ENCODE results near the gene ZDHHC17.

The ZDHHC17 gene

DNA sequence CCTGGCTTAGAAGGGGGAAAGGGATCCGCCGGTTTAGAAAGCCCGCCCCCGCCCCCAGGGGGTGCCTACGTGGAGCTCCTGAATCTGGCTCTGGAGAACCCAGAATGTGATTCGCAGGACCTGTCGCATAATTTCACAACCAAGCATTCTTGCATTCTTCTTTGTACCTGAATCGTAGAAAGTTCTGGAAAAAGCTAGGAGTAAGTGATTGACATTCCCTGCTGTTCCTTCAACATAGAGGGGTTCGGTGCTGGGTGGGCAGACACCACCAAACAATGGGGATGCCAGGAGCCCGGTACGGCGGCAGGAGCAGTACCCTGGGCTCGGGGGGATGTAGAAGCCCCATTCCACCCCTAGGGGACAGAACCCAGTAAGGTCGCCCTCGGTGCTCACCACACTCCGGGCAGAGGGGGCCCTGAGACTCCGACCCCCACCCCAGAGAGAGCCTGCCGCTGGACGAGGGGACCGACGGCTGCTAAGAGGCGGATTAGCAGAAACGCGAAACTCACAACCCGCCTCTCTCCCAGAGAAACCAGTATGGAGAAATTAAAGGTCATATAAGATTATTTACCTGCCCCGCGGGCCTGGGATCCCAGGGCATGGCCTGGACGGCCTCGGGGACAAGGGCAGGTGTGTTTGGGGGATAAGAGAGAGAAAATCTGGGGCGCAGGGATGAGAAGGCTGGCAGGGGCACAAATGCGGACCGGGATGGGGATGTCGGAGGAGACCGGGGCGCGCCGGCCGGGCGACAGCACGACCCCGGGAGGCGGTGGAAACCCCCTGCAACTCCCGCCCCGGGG lies 114.4 kb downstream of the ZDHHC17 start:
- peak; percentile 18 for DNase-seq (ENCODE audit: low spot score)

DNA sequence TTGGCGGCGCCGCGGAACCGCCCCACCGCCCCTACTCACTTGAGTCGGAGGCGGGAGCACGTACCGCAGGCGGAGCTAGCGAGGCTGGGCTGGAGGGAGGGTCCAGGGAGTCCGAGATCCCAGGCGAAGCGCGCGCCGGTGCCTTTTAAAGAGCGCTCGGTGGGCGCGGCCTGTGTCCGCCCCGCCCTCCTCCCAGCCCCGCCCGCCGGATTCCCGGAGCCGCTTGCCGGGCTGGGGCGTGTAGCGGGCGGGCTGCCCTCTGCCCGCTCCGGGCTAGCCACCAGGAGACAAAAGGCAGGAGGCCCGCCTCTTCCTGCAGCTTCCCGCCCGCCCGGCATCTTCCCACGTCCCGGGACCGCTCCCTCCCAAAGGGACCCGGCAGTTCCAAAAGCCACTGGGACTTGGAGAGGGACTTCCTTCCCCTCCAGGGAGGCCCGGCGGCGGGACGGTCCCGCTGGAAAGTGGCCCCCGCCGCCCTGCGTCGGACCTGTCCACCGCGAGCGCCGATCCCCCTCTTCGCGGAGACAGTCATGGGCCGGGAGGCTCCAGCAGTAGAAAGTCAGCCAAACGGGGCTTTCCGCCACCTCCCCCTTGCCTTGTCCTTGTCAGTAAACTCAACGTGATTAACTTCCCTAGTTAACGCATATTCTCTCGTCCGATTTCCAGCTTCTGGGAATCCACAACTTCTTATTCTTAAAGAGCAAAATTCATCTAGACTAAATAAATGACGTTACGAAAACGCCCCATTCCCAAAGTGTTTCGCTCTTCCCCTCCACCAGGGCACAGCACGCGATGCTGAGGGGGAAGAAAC lies 115.2 kb downstream of the ZDHHC17 start, which contains the start of gene CSRP2:
CSRP2 (minus strand) TSS at position 121 of the 811 bp plus-strand sequence. CDS start 12,759 bp downstream, outside the sequence.
- peak; percentile 76 for DNase-seq (ENCODE audit: low spot score)

DNA sequence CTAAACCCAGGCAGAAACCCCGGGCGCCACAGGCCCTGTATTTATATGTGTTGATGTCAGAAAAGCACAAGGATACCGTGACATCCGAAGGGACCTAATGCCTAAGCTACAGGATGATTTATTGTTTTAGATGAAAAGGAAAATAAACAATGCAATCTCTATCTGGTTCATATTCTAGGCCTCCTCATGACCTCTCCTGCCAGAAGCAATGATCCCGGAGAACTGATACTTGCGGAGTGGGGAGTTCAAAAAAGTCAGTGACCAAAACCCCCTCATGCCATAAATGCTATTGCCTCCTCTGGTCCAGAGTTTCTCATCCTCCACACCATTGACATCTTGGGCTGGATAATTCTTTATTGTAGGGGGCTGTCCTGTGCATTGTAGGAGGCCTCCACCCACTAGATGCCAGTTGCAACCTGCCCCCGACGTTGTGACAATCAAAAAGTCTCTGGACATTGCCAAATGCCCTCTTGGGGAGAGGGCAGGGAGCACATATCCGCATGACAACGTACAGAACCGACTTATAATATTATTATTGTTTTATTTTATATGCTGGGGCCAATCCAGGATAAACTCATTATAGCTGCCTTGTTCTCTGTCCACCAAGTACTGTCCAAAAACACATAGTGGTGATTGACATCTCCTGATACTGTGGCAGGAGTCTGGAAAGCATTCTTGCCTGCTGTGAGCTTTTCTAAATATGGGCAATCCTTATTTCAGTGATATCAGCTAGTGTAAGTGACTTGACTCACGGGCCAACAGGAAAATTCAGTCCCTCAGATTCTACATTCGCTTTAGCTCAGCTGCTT lies 116.0 kb downstream of the ZDHHC17 start:
- DNase-seq (ENCODE audit: low spot score), result no peak

DNA sequence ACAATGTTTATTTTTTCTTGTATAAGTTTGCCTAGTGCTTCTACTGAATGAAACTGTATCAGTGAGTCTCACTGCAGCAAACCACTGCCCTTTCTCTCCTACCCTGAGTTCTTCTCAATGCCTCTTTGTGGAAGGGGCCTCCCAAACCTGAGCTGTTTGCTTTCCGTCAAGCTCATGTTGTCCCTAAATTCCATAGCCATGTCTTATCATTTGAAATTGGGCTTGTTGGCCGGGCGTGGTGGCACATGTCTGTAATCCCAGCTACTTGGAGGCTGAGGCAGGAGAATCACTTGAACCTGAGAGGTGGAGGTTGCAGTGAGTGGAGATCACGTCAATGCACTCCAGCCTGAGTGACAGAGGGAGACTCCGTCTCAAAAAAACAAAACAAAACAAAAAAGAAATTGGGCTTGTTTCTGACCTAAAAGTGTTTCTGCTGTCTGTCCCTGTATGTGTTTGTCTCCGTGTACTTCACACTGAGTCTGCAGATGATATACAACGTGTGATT lies 116.7 kb downstream of the ZDHHC17 start:
- no peak for DNase-seq (ENCODE audit: low spot score)

DNA sequence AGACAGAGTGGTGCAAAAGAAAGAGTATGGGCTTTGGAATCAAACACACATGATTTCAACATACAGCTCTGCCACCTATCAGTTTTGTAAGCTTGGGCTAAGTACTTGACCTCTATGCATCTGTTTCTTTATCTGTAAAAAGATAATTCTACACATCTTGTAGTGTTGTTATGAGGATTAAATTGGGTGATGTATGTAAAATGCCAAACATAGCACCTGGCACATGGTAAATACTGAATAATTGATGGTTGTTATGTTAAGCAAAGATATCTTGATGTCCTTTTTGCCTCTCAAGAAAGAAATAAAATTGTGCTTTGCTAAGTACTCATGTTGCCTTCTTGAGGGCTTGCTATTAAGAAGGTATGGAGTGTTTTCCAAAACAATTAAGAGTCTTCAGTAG lies 117.2 kb downstream of the ZDHHC17 start:
- DNase-seq (ENCODE audit: low spot score), result no peak

DNA sequence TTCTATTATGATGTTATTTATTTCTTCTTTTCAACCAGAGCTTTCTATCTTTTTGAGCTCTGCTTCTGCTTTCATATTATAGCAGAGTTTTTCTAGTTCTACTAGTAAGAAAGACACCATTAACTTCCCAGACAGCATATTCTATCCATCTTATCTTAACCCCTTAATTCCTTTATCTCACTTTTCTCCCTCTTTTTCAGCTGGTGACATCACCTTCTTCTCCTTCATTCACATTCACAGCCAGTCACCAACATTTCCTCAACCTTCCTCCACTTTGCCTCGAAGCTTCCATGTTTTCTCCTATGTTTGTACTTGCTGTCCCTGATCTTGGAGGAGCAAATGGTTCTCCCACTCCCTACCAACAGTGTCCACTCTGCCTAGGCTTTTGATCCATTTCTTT lies 118.5 kb downstream of the ZDHHC17 start:
- no peak for DNase-seq (ENCODE audit: low spot score)

DNA sequence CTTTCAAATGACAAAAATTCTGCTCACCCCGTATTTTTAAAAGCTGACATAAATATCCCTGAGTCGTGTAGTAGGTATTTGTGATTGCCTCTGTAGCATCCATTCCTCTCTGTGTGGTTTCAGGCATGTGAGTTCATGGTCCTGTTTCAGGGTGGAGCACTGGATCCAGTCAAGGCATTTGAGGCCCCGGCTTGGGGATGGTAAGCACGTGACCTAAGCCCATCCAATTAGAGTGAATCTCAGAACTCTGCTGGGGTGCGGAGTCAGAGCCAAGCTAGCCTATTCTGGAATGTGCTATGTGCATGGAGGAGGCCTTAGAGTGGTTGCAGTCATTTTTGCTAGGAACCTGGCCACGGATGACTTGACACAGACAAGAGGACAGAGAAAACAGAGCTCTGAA lies 119.2 kb downstream of the ZDHHC17 start:
- DNase-seq (ENCODE audit: low spot score), result no peak

DNA sequence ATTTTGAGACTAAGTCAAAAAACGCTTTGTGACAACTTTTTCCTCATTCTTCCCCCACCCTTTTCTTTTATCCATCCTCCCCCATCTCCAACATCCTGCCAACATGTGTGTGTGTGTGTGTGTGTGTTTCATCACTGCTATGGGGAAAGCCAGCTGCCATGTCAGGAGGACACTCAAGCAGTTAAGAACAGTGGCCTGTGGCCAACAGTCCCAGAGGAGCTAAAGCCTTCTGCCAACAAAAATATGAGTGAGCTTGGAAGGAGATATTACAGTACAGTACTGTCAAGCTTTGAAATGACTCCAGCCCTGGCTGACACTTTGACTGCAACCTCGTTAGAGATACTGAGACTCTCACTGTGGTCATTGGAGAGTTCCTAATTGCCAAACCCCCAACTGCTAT lies 119.9 kb downstream of the ZDHHC17 start:
- DNase-seq (ENCODE audit: low spot score), result no peak

DNA sequence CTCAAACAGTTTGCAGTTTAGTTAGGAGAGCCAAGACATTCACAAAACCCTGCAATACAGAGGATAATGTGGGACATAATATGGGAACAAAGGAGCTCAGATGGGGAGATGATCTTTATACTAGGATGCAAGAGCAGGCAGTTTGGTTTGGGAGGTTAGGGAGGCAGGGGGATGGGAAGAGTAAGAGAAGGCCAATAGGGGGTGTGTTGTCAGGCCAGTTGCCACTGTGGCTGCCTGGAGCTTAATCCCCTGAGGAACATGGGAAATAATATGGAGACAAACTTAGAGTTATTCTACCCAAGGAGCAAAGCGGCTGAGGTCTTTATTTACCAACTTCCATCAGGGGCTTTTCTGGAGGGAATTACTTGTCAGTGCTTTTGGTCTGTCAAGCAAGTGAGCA lies 124.9 kb downstream of the ZDHHC17 start:
- no peak for DNase-seq (ENCODE audit: low spot score)

DNA sequence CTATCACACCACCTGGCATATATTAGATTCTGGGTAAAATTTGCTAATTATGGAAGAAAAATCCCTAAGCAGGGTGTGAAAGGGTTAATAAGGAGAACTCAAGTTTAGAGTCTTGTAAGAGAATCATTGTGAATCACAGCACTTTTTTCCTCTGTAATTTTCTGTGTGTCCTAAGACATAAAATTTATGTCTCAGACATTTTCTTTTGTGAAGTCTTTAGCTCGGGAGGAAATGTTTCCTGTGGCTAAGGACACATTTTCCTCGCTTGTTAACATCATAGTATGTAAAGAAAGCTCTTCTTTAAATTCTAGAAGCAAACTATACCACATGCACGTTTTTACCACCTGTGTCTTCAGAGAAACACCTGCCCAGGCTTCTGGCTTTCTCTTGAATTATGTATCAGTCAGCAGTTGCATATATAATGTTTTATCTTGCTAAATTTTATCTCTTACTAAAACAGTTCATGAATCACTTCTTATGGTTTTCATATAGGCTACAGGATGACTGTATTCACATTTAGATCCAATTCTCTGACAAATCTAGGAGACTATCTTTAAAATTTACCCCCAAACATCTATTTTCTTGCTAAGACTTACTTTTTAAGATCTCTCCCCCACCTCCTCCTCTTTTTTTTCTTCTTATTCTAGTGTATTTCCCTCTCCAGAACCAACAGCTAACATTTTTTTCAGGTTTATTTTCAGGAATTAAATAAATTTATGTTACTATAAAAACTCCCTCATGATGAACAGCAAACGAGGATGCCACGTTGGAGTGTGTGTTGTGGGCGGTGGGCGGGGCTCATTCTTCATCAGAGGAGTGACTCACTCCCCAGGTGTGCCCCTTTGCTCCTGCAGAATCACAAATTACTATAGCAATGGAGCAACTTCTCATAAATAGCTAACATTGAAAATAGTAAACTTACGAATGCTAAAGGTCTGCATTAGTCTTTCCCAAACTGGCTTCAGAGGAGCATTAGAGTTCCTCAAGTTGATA lies 126.5 kb downstream of the ZDHHC17 start:
- no peak for DNase-seq (ENCODE audit: low spot score)

DNA sequence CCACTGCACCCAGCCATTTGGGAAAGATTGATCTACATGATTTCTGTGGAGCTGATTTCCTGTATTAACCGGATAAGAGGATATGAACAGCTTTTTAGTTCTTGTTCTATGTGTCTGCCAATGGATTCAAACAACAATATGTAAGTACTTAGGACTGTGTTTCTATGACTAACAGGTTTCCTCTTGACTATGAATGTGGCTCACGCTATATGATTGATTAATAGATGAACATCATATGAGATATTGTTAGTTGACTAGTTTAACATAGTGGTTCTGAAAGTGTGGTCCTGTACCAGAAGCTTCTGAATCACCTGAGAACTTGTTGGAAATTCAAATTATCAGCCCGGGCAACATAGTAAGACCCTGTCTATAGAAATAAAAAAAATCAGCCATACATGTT lies 127.7 kb downstream of the ZDHHC17 start:
- no peak for DNase-seq (ENCODE audit: low spot score)

DNA sequence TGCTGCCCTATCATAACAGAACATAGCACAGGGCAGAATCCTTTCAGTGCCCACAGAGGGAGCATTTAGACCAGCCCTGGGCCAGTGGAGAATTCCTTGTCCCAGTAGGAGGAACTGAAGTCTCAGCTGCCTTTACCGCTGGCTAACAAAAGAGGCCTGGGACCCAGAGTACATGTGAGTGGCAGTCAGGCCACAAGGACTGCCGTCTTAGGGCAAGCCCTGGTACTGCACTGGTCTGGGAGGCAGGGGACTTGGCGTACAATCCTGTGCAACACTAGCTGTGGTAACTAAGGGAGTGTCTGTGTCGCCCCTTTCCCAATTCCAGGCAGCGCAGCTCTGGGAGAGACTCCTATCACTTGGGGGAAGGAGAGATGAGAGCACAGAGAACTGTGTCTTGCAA lies 131.9 kb downstream of the ZDHHC17 start:
- DNase-seq (ENCODE audit: low spot score), result no peak

DNA sequence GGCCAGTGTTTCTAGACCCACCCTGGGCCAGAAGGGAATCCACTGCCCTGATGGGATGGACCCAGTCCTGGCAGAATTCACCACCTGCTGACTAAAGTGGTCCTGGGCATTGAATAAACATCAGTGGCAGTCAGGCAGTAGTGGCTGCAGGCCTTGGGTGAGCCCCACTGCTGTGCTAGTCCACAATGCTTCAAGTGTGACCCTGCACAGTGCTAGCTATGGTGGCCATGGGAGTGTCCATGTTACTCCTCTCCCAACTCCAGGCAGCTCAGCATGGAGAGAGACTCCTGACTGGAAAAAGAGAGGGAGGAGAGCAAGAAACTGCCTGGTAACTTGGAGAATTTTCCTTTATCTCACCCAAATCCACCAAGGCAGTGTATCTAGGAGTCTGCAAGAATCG lies 132.4 kb downstream of the ZDHHC17 start:
- no peak for DNase-seq (ENCODE audit: low spot score)

DNA sequence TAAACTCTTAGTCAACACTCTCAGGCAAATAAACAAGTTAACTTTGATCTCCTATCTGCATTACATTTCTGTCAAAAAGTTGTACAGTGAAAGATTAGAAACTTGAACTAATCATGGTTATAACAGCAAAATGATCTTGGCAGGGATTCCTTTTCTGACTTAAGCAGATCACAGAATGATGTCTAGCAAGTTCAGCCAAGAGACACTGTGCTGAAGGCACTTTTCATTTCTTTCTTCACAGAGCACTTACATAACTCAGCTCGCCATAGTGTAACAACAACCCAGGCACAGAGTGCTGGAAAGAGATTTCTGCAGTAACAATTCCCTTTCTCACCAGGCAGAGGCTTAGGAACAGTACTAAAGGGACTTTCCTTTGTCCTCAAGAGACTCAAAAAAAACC lies 134.5 kb downstream of the ZDHHC17 start:
- no peak for DNase-seq (ENCODE audit: low spot score)

DNA sequence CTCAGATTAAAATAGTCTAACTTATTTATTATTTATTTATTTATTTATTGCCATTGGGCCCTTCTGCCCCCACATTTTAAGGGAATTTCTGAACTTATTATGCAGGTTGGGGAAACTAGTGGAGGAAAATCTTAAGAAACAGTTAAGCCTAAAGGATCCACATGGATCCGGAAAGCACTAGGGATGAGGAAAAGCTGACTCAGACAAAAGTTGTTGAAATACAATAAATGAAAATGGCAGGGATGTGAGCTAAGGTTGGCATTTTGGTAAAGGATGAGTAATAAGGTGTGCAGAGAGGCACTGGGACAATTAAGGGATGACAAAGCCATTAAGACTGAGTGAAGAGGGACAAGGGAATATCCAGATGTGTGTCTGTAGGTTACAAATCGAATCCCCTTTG lies 135.6 kb downstream of the ZDHHC17 start:
- no peak for DNase-seq (ENCODE audit: low spot score)

DNA sequence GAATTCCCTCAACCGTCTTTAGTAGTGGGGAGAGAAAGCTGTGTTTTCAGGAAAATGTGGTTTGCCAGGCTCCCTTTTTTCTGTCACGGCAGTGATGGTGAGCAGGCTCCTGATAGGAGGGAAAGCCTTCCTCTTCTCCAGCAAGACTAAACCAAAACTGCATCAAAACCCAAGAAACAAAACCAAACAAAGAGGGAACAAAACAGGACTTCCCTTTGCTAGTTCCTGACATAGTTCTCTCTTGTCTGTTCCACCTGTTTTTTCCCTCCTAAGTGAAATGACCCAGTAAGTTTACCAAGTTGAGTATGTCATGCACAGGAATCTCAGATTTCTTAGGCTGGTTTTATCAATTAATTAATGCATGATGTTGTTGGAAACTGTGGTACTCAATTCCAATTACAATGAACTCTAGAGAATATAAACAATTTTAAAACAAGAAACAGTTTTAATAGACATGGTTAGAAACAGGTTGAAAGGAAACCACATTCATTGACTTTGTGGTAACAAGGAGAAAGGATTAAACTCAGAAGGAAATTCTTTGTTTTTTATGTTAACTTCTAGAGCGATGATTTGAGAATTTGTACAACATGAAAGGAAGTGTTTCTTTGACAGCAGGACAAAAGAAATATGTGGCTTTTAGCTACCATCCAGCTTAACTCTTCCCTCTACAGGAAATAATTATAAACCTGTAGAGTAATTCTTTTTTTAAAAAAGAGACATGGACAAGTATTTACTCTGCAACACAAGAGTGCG lies 137.9 kb downstream of the ZDHHC17 start:
- DNase-seq (ENCODE audit: low spot score), result no peak
